Neuronal stem cell (in vitro differentiated cells): ENCODE measurements around the gene LUC7L2.
A peak's percentile ranks its signal among the peaks of the same experiment; 100 is the strongest.

Source experiments
- DNase-seq: peaks from one replicate; pipeline ENCODE4 v3.0.0-alpha.2; 2013; ENCODE audit warnings: low spot score
- H2AFZ ChIP-seq: one replicate; pipeline ENCODE4 v1.6.1; 2013; ENCODE audit warnings: mild to moderate bottlenecking, low read length, inconsistent platforms
- H2AK5ac ChIP-seq: 2 replicates; pipeline ENCODE4 v1.6.1; 2013; ENCODE audit warnings: low read depth, mild to moderate bottlenecking, inconsistent platforms, low read length, moderate library complexity, mixed read lengths
- H2BK120ac ChIP-seq: 2 replicates; pipeline ENCODE4 v1.6.1; 2013; ENCODE audit warnings: low read depth, mild to moderate bottlenecking, inconsistent platforms, low read length, moderate library complexity, mixed read lengths
- H2BK12ac ChIP-seq: one replicate; pipeline ENCODE4 v1.6.1; 2013; ENCODE audit warnings: low read length, inconsistent platforms
- H2BK15ac ChIP-seq: 2 replicates; pipeline ENCODE4 v1.6.1; 2013; ENCODE audit warnings: mild to moderate bottlenecking, low read length, inconsistent platforms, mixed read lengths
- H2BK5ac ChIP-seq: one replicate; pipeline ENCODE4 v1.6.1; 2013; ENCODE audit warnings: inconsistent platforms, mild to moderate bottlenecking, low read length, moderate library complexity
- H3K14ac ChIP-seq: one replicate; pipeline ENCODE4 v1.6.1; 2013; ENCODE audit warnings: low read length, inconsistent platforms
- H3K18ac ChIP-seq: 2 replicates; pipeline ENCODE4 v1.6.1; 2013; ENCODE audit warnings: low read length, inconsistent platforms
- H3K23ac ChIP-seq: 2 replicates; pipeline ENCODE4 v1.6.1; 2013; ENCODE audit warnings: low read depth, mild to moderate bottlenecking, mixed read lengths, low read length, inconsistent platforms; ENCODE audit not compliant: poor library complexity
- H3K27ac ChIP-seq: replicated peaks from 3 replicates; pipeline ENCODE4 v1.5.1; 2013; ENCODE audit warnings: low read length, inconsistent platforms
- H3K27me3 ChIP-seq, 3 experiments: 2 replicates each; pipeline ENCODE4 v1.6.1; 2013; ENCODE audit warnings: low read length in 3 of 3, mild to moderate bottlenecking in 2 of 3, inconsistent platforms in 1 of 3, low read depth in 1 of 3, mixed read lengths in 1 of 3, moderate library complexity in 1 of 3; ENCODE audit not compliant: control insufficient read depth in 3 of 3, insufficient read depth in 3 of 3
- H3K36me3 ChIP-seq, 2 donors: replicated peaks in 1 of 2; 2 replicates each; pipeline ENCODE4 v1.6.1; 2013; ENCODE audit warnings: low read length in 2 of 2; ENCODE audit not compliant: control insufficient read depth in 2 of 2, insufficient read depth in 2 of 2
- H3K4ac ChIP-seq: 2 replicates; pipeline ENCODE4 v1.6.1; 2013; ENCODE audit warnings: inconsistent platforms, mild to moderate bottlenecking, low read length, moderate library complexity
- H3K4me1 ChIP-seq, 2 donors: 1 replicate in 1 of 2; 2 replicates in 1 of 2; pipeline ENCODE4 v1.6.1; 2013; ENCODE audit warnings: low read length in 2 of 2, low read depth in 1 of 2; ENCODE audit not compliant: control insufficient read depth in 2 of 2, insufficient read depth in 1 of 2
- H3K4me2 ChIP-seq: one replicate; pipeline ENCODE4 v1.6.1; 2013; ENCODE audit warnings: mild to moderate bottlenecking, low read length, inconsistent platforms; ENCODE audit not compliant: insufficient read depth, poor library complexity, severe bottlenecking
- H3K4me3 ChIP-seq, 2 donors: 2 replicates each; pipeline ENCODE4 v1.5.1; 2013; ENCODE audit warnings: low read length in 2 of 2, mild to moderate bottlenecking in 2 of 2, inconsistent platforms in 1 of 2, moderate library complexity in 1 of 2
- H3K79me1 ChIP-seq: one replicate; pipeline ENCODE4 v1.6.1; 2013; ENCODE audit warnings: low read depth, mild to moderate bottlenecking, inconsistent platforms, low read length, moderate library complexity
- H3K9ac ChIP-seq: one replicate; pipeline ENCODE4 v1.6.1; 2013; ENCODE audit warnings: mild to moderate bottlenecking, low read depth, low read length, inconsistent platforms; ENCODE audit not compliant: poor library complexity
- H3K9me3 ChIP-seq, 2 donors: replicated peaks in 1 of 2; 2 replicates each; pipeline versions ENCODE3 to v1.6.1; 2013; ENCODE audit warnings: low read length in 2 of 2, mild to moderate bottlenecking in 2 of 2, inconsistent platforms in 1 of 2, low read depth in 1 of 2, mixed read lengths in 1 of 2, moderate library complexity in 1 of 2; ENCODE audit not compliant: control insufficient read depth in 2 of 2, insufficient read depth in 1 of 2
- H4K8ac ChIP-seq: one replicate; pipeline ENCODE4 v1.6.1; 2013; ENCODE audit warnings: low read depth, mild to moderate bottlenecking, inconsistent platforms, low read length, moderate library complexity
- H4K91ac ChIP-seq: one replicate; pipeline ENCODE4 v1.6.1; 2013; ENCODE audit warnings: low read length, low read depth, mild to moderate bottlenecking, inconsistent platforms; ENCODE audit not compliant: poor library complexity
- WGBS, 2 donors: extraction: QIAGEN DNeasy Blood & Tissue Kit; methylation state at CpG; one replicate each; pipeline ENCODE4 v1.1.7; 2013; ENCODE audit warnings: missing lambda C conversion rate in 2 of 2, mixed read lengths in 1 of 2; ENCODE audit not compliant: insufficient read length in 2 of 2, insufficient replicate concordance in 1 of 2; ENCODE audit errors: extremely low coverage in 2 of 2; 5-methylcytosine and 5-hydroxymethylcytosine counted together

The LUC7L2 gene

DNA sequence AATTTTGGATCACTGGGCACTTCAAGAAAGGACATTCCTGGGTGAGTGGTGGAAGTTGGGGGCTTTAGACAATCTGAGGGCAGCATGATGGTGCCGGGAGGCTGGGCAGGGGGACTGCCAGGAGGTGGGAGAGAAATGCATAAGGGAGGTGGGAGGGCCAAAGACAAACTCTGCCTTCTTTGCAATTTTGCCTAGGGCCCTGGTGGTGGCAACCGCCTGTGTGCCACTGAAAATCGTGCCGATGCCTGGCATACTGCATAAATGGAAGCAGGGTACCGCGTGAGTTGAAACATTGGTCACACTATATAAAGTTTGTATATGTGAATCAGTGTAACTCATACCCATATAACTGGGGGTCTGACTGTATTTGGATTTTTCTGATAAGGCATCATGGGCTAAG, 3.3 kb downstream of the LUC7L2 start:
- Histone ChIP-seq H3K4me3 (no peak overlapping the region), H3K9ac (no peak overlapping the region)
- no CpG with 5 or more reads among the region's 6 CpGs for WGBS, 2 donors

DNA sequence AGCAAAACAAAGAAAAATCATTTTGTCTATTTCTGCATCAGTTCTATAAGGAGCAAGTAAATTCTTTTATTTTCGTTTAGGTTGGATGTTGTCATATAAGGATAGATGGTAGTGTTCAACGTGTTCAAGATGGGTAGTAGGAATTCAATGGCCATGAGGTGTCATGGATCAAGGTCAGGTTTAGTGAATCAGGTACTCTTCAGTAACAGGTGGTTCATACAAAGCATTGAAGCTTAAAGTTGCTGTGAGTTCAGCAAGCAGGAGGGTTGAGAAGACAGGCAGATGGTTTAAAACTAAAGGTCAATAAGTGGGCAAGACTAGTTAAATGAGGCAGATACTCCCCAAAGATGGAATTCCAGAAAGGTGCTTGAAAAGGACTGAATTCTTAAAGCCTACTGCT, 5.6 kb downstream of the LUC7L2 start:
- H3K18ac ChIP-seq, result no peak overlapping the region
- H3K27me3 ChIP-seq, result no peaks in the 10 kb centered on the region
- no peak overlapping the region for H2BK5ac ChIP-seq
- H3K4me1 ChIP-seq, result peaks cover 2 to 4% of the 10 kb centered on the region in 2 donors
- H2AK5ac ChIP-seq, result no peak overlapping the region
- no peak overlapping the region for H3K23ac ChIP-seq
- H3K14ac ChIP-seq, result no peak overlapping the region
- H3K9me3 ChIP-seq, result no peaks in the 10 kb centered on the region
- H3K4me2 ChIP-seq, result no peak overlapping the region
- no peak overlapping the region for H3K4ac ChIP-seq
- no peak overlapping the region for H3K27ac ChIP-seq
- no peak overlapping the region for H2BK120ac ChIP-seq
- H3K9ac ChIP-seq, result no peak overlapping the region
- no peak overlapping the region for H2AFZ ChIP-seq
- H2BK12ac ChIP-seq, result no peak overlapping the region
- WGBS, 2 donors, result no CpG with 5 or more reads among the region's 2 CpGs
- H4K8ac ChIP-seq, result no peak overlapping the region
- H2BK15ac ChIP-seq, result no peak overlapping the region
- H3K79me1 ChIP-seq, result peaks cover 4% of the 10 kb centered on the region
- H3K4me3 ChIP-seq, result no peak overlapping the region
- H3K36me3 ChIP-seq, result peaks cover 2 to 78% of the 10 kb centered on the region in 2 donors
- no peak for DNase-seq
- H4K91ac ChIP-seq, result no peak overlapping the region

More for the DNA sequence above, 3.3 kb downstream of the LUC7L2 start:
- H3K4ac ChIP-seq, result no peak overlapping the region
- no peak overlapping the region for H3K18ac ChIP-seq
- H4K8ac ChIP-seq, result no peak overlapping the region
- no peak overlapping the region for H3K23ac ChIP-seq
- H2AK5ac ChIP-seq, result no peak overlapping the region
- H4K91ac ChIP-seq, result no peak overlapping the region
- H3K14ac ChIP-seq, result no peak overlapping the region
- H3K27me3 ChIP-seq, result no peaks in the 10 kb centered on the region
- no peak overlapping the region for H3K4me2 ChIP-seq
- H2BK15ac ChIP-seq, result no peak overlapping the region
- peaks cover 2 to 56% of the 10 kb centered on the region in 2 donors for H3K36me3 ChIP-seq
- no peak overlapping the region for H2AFZ ChIP-seq
- H2BK120ac ChIP-seq, result no peak overlapping the region
- no peak overlapping the region for H2BK12ac ChIP-seq
- no peak overlapping the region for H3K27ac ChIP-seq
- no peak for DNase-seq
- peaks cover 0 to 3% of the 10 kb centered on the region in 2 donors for H3K9me3 ChIP-seq
- no peak overlapping the region for H2BK5ac ChIP-seq
- H3K79me1 ChIP-seq, result peaks cover 6% of the 10 kb centered on the region
- peaks cover 2 to 3% of the 10 kb centered on the region in 2 donors for H3K4me1 ChIP-seq

GRCh38 chr7:139366400-139366799, 6.7 kb downstream of the LUC7L2 start:
- H3K27me3 ChIP-seq, result no peaks in the 10 kb centered on the region
- WGBS, 2 donors, result no CpG with 5 or more reads among the region's 6 CpGs

GRCh38 chr7:139367438-139368155, 7.9 kb downstream of the LUC7L2 start:
- H3K27me3 ChIP-seq, result no peaks in the 10 kb centered on the region
- H3K27ac ChIP-seq, result peak overlapping the region; percentile 19
- no peak overlapping the region for H2BK120ac ChIP-seq
- no peak overlapping the region for H3K4me2 ChIP-seq
- no peak overlapping the region for H3K18ac ChIP-seq
- no peak overlapping the region for H3K14ac ChIP-seq
- no peak overlapping the region for H4K91ac ChIP-seq
- H3K4me1 ChIP-seq, result peaks cover 0 to 7% of the 10 kb centered on the region in 2 donors
- peaks cover 4% of the 10 kb centered on the region for H3K79me1 ChIP-seq
- DNase-seq, result no peak
- H2AK5ac ChIP-seq, result no peak overlapping the region
- peaks cover 4 to 95% of the 10 kb centered on the region in 2 donors for H3K36me3 ChIP-seq
- no peak overlapping the region for H3K4ac ChIP-seq
- no peak overlapping the region for H2BK5ac ChIP-seq
- no peak overlapping the region for H3K4me3 ChIP-seq
- no peak overlapping the region for H2BK15ac ChIP-seq
- H3K23ac ChIP-seq, result peak overlapping the region; percentile 34
- H4K8ac ChIP-seq, result no peak overlapping the region
- no CpG with 5 or more reads among the region's 6 CpGs for WGBS, 2 donors
- no peak overlapping the region for H3K9ac ChIP-seq
- H2AFZ ChIP-seq, result no peak overlapping the region
- no peak overlapping the region for H2BK12ac ChIP-seq
- H3K9me3 ChIP-seq, result no peaks in the 10 kb centered on the region

More at GRCh38 chr7:139366400-139366799, 6.7 kb downstream of the LUC7L2 start:
- H4K8ac ChIP-seq, result no peak overlapping the region
- no peak for DNase-seq
- H2AK5ac ChIP-seq, result no peak overlapping the region
- no peak overlapping the region for H3K23ac ChIP-seq
- H3K36me3 ChIP-seq, result peaks cover 4 to 87% of the 10 kb centered on the region in 2 donors
- no peak overlapping the region for H2AFZ ChIP-seq
- no peak overlapping the region for H3K27ac ChIP-seq
- H3K4ac ChIP-seq, result no peak overlapping the region
- H2BK12ac ChIP-seq, result no peak overlapping the region
- H3K9me3 ChIP-seq, result no peaks in the 10 kb centered on the region
- no peak overlapping the region for H2BK5ac ChIP-seq
- H3K4me3 ChIP-seq, result no peak overlapping the region
- no peak overlapping the region for H3K18ac ChIP-seq
- no peak overlapping the region for H2BK15ac ChIP-seq
- H3K4me2 ChIP-seq, result no peak overlapping the region
- no peak overlapping the region for H3K14ac ChIP-seq
- H2BK120ac ChIP-seq, result no peak overlapping the region
- peaks cover 4% of the 10 kb centered on the region for H3K79me1 ChIP-seq
- no peak overlapping the region for H4K91ac ChIP-seq
- peaks cover 2 to 10% of the 10 kb centered on the region in 2 donors for H3K4me1 ChIP-seq
- H3K9ac ChIP-seq, result no peak overlapping the region
